Measurements from ENCODE around the gene TNFRSF6B.

TNFRSF6B gene

DNA sequence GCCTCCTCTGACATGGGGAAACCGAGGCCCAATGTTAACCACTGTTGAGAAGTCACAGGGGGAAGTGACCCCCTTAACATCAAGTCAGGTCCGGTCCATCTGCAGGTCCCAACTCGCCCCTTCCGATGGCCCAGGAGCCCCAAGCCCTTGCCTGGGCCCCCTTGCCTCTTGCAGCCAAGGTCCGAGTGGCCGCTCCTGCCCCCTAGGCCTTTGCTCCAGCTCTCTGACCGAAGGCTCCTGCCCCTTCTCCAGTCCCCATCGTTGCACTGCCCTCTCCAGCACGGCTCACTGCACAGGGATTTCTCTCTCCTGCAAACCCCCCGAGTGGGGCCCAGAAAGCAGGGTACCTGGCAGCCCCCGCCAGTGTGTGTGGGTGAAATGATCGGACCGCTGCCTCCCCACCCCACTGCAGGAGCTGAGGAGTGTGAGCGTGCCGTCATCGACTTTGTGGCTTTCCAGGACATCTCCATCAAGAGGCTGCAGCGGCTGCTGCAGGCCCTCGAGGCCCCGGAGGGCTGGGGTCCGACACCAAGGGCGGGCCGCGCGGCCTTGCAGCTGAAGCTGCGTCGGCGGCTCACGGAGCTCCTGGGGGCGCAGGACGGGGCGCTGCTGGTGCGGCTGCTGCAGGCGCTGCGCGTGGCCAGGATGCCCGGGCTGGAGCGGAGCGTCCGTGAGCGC, 1.6 kb downstream of the TNFRSF6B start:
- no peak for DNase-seq (ENCODE audit: low read depth in 2 of 2)

GRCh38 chr20:63698739-63699465, 2.5 kb downstream of the TNFRSF6B start:
- peak; percentile 46 to 57 for DNase-seq (ENCODE audit: low read depth in 2 of 2)

- DNase-seq (ENCODE audit: low read depth in 2 of 2) = no peak
Observed at GRCh38 chr20:63699466-63700198, 3.2 kb downstream of the TNFRSF6B start.

- no peak for DNase-seq (ENCODE audit: low read depth in 2 of 2)
Observed at GRCh38 chr20:63700199-63701050, 4.0 kb downstream of the TNFRSF6B start.

GRCh38 chr20:63701051-63701328, 4.5 kb downstream of the TNFRSF6B start:
- no peak for DNase-seq (ENCODE audit: low read depth in 2 of 2)

- no peak for DNase-seq (ENCODE audit: low read depth in 2 of 2)
Observed at GRCh38 chr20:63701329-63702035, 5.0 kb downstream of the TNFRSF6B start.

DNA sequence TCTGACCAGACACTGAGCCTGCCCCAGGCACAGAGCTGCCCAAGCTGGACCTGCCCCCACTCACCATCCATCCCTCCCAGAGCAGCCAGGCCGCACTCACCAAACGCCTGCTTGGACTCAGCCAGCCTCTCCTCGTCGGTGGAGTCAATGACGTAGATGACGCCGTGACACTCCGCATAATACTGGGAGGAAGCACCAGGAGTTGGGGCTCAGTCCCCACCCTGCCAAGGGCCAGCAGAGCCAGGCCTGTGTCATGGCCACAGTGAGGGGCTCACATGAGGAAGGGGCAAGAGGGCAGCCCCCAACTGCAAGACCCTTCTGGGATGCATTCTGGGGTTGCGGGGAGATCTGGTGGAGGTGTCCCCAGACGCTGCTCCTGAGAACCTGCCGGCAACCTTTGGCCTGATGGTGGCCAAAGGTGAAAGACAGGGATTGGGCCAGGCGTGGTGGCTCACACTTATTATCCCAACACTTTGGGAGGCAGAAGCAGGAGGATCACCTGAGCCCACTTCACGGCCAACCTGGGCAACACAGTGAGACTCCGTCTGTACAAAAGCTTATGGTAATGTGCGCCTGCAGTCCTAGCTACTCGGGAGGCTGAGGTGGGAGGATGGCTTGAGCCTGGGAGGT, 5.7 kb downstream of the TNFRSF6B start:
- no peak for DNase-seq (ENCODE audit: low read depth in 2 of 2)

GRCh38 chr20:63702751-63703470, 6.5 kb downstream of the TNFRSF6B start:
- no peak for DNase-seq (ENCODE audit: low read depth in 2 of 2)

DNA sequence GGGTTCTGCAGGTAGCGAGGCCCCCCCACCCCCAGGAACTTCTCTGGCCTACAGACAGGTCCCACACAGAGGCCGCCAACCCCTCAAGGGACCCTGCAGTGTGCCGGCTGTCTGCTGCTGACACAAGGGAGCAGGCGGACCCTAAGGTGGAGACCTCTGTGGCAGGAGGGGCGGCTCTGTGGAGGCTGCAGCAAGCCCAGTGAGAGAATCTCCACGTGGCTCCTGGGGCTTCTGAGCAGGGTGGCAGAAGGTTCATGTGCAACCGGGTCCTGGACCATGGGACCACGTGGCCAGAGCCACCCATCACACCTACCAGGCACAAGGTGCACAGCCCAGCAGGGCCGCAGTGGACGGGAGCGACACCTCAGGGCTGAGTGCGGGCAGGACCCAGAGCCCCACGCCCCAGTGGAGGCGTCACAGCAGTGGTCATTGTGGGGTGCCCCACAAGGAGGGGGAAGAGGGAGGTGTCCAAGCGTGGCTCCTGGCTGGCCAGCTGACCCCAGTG, 7.1 kb downstream of the TNFRSF6B start:
- no peak for DNase-seq (ENCODE audit: low read depth in 2 of 2)

GRCh38 chr20:63703976-63704748, 7.7 kb downstream of the TNFRSF6B start:
- DNase-seq (ENCODE audit: low read depth in 2 of 2) = no peak

DNA sequence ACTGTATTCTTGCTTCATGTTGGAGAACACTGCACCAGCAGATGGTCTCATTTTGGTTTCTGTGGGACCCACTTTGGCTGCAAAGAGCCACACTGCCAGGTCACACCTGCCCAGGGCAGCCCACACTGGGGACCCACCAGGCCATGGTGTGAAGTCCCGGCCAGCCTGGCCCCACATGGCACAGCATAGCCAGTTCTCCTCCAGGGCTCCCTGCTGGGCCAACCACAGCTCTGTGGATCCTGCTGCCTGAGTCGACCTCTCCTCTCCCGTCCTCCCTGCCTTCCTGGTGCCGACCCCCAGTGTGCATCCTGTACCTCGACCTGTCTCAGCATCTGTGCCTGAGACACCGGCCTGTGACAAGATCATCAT, 8.3 kb downstream of the TNFRSF6B start:
- DNase-seq (ENCODE audit: low read depth in 2 of 2) = no peak

GRCh38 chr20:63705232-63706026, 9.0 kb downstream of the TNFRSF6B start:
- DNase-seq (ENCODE audit: low read depth in 2 of 2) = no peak

DNA sequence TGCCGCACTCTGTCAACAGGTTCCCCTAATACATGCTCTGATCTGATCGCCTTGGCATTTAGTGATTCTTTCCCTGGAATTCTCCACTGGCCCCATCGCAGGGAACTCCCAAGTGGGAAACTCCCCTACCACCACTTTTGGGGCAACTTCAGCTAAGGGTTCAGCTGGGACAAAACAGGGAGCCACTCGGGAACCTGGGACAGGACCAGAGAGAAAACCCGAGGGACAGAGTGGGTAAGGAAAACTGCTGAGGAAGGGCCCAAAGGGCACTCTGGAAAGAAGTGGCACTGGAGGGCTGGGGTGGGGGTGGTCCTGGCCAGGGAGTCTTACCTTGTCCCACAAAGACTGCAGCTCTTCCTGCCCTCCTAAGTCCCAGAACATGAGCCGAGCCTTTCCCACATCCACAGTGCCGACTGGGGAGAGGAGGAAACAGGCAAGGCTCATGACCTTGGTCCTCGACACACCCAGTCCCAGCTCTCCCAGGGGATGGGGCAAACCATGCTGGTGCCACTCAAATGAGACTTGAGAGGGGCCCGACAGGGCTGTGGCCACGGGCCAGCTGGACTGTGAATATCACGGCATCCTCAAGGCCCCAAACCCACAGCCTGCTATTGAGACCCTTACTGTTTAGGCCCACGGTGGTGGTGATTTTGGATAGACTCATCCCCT, 9.7 kb downstream of the TNFRSF6B start:
- DNase-seq (ENCODE audit: low read depth in 2 of 2) = no peak

GRCh38 chr20:63706852-63707557, 10.6 kb downstream of the TNFRSF6B start:
- peak; percentile 47 to 62 for DNase-seq (ENCODE audit: low read depth in 2 of 2)

DNA sequence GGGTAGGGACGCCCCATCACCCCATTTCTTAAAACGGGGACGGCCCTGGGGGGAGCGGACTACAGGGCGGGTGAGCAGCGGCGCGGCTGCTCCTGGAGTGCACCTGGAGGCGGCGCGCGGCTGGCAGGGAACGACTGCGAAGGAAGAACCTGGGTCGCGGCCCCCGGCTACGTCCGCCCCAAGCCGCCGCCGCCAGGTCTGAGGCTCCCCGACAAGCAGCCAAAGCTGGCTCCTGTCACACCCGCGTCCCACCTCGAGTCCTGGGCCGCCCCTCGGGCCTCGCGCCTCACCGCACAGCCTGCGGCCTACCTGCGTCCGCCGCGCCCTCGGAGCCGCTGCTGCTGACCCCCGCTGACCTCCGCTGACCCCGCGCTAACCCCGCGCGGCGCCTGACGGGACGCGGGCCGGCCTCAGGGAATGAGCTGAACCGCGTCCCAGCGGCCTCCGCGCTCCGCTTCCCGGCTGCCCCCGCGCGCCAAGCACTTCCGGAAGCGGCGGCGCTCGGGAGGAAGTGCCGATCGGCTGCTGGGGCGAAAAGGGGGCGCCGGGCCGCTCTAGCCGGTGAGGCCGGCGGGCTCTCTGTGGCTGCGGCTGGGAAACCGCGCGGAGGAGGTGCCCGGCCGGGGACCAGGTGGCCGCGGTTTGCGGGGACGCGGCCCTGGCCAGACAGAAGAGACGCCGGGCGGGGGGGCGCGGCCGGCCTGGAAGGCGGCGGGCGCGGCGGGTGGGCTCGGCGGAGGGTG, 11.3 kb downstream of the TNFRSF6B start, which contains the start of the genes ARFRP1 and ZGPAT:
Gene ARFRP1, minus strand, starts transcription at position 419 of the 743 bp plus-strand sequence. CDS start 885 bp downstream, outside the sequence.
Gene ZGPAT, plus strand, starts transcription at position 482 of the 743 bp plus-strand sequence. CDS start 542 bp downstream, outside the sequence.
- peak; percentile 66 to 84 for DNase-seq (ENCODE audit: low read depth in 2 of 2)

All from stimulated activated CD4-positive, alpha-beta T cell treated with anti-CD3 and anti-CD28 coated beads, Interleukin-15, amount 100 ng/mL, for 48 hours (primary cell).